CD4-positive, alpha-beta T cell treated with Interleukin-6 for 4 hours (primary cell): ENCODE results near the gene HOTAIR.

Experiments
- DNase-seq: peaks from one replicate; pipeline ENCODE4 v3.0.0-alpha.2; 2020; ENCODE audit warnings: mixed read lengths

Gene HOTAIR

GRCh38 chr12:53955776-53956250 lies 18.9 kb downstream of the HOTAIR start:
- DNase-seq: no peak

- no peak for DNase-seq
Measured at GRCh38 chr12:53955036-53955775, 19.5 kb downstream of the HOTAIR start.

- DNase-seq: no peak
Measured at GRCh38 chr12:53954694-53955035, 20.1 kb downstream of the HOTAIR start, which contains the start of gene HOXC12. HOXC12 (plus strand) TSS chr12:53954903; CDS start chr12:53954930, 27 bp downstream.

- DNase-seq: no peak
Measured at GRCh38 chr12:53953831-53954693, 20.7 kb downstream of the HOTAIR start.

- DNase-seq: no peak
Measured at GRCh38 chr12:53952871-53953734, 21.7 kb downstream of the HOTAIR start.

- no peak for DNase-seq
Measured at GRCh38 chr12:53952335-53952694, 22.4 kb downstream of the HOTAIR start.

GRCh38 chr12:53951577-53952334 lies 23.0 kb downstream of the HOTAIR start:
- no peak for DNase-seq

GRCh38 chr12:53950789-53951576 lies 23.8 kb downstream of the HOTAIR start:
- no peak for DNase-seq

- DNase-seq: no peak
Measured at GRCh38 chr12:53950437-53950773, 24.3 kb downstream of the HOTAIR start.

GRCh38 chr12:53949631-53950436 lies 24.9 kb downstream of the HOTAIR start:
- DNase-seq: no peak

- no peak for DNase-seq
Measured at GRCh38 chr12:53948650-53949593, 25.8 kb downstream of the HOTAIR start.

- no peak for DNase-seq
Measured at GRCh38 chr12:53947743-53948142, 27.0 kb downstream of the HOTAIR start.

GRCh38 chr12:53944907-53945847 lies 29.6 kb downstream of the HOTAIR start:
- no peak for DNase-seq

- no peak for DNase-seq
Measured at GRCh38 chr12:53944209-53944608, 30.5 kb downstream of the HOTAIR start.

- no peak for DNase-seq
Measured at GRCh38 chr12:53942467-53942997, 32.2 kb downstream of the HOTAIR start.

GRCh38 chr12:53941750-53942149 lies 33.0 kb downstream of the HOTAIR start:
- no peak for DNase-seq

GRCh38 chr12:53941187-53941586 lies 33.6 kb downstream of the HOTAIR start:
- no peak for DNase-seq

GRCh38 chr12:53940443-53941014 lies 34.2 kb downstream of the HOTAIR start:
- DNase-seq: no peak
